Gastroesophageal sphincter (tissue), 4 donors: ENCODE data around the gene FBXO28. TPM values are rescaled to one million over a fixed set of nuclear protein-coding genes. Genes with fewer than 3 reads are reported as not detected.
"Not testable (repeated sequence)": the region's sequence is repeated elsewhere in the genome, so short reads cannot be mapped to it uniquely, and the experiment has no call there.

Source experiments
- ATAC-seq: fragments of 150-250 bp; one replicate; pipeline ENCODE4 v1.9.1; 2016; ENCODE audit warnings: mild to moderate bottlenecking, moderate library complexity
- H3K27ac ChIP-seq, 4 donors: fragments of 200-600 bp; sonication (generic) in 3 of 4; 1 replicate in 3 of 4; 2 replicates in 1 of 4; pipeline ENCODE4 v1.5.1; 2016 to 2019
- H3K27me3 ChIP-seq: fragments of 200-600 bp; sonication (generic); one replicate; pipeline ENCODE4 v1.5.1; 2019
- H3K36me3 ChIP-seq, 2 donors: fragments of 200-600 bp; sonication (generic); one replicate each; pipeline ENCODE4 v1.5.1; 2019; ENCODE audit warnings: control low read depth in 1 of 2
- H3K4me1 ChIP-seq, 3 donors: fragments of 200-600 bp; sonication (generic); 1 replicate in 2 of 3; 2 replicates in 1 of 3; pipeline ENCODE4 v1.5.1; 2016 to 2019; ENCODE audit warnings: control low read depth in 2 of 3
- H3K4me3 ChIP-seq, 2 donors: fragments of 200-600 bp; sonication (generic); one replicate each; pipeline ENCODE4 v1.5.1; 2019; ENCODE audit warnings: mild to moderate bottlenecking in 1 of 2, moderate library complexity in 1 of 2
- H3K9me3 ChIP-seq, 3 donors: fragments of 200-600 bp; sonication (generic); one replicate each; pipeline ENCODE4 v1.5.1; 2017 to 2019; ENCODE audit warnings: control low read depth in 2 of 3
- EP300 ChIP-seq: sonication (generic); formaldehyde crosslinking; IDR thresholded peaks from one replicate; pipeline ENCODE4 v1.6.1; 2017; ENCODE audit warnings: antibody characterized with exemption, mild to moderate bottlenecking
- POLR2A ChIP-seq, 2 donors: fragments of 450-650 bp; IDR thresholded peaks; one replicate each; pipeline ENCODE4 v1.6.1; 2017; ENCODE audit warnings: antibody characterized with exemption in 2 of 2, mild to moderate bottlenecking in 2 of 2, moderate library complexity in 1 of 2
- POLR2AphosphoS5 ChIP-seq: sonication (generic); formaldehyde crosslinking; IDR thresholded peaks from one replicate; pipeline ENCODE4 v1.6.1; 2017; ENCODE audit warnings: antibody characterized with exemption
- WGBS, 2 donors: methylation state at CpG; one replicate each; pipeline ENCODE4 v1.1.5; 2018; ENCODE audit warnings: low coverage in 1 of 2; 5-methylcytosine and 5-hydroxymethylcytosine counted together
- total RNA-seq, 4 donors: library from RNA; depleted of rRNA; stranded (reverse); fragments of >200 nt; gene quantifications; one replicate each; pipeline ENCODE4 v1.1.0, GENCODE V29; 2016
- TF ChIP-seq, protein P1 (sequence below), 4 experiments: fragments of 200-600 bp in 2 of 4; fragments of 450-650 bp in 2 of 4; sonication (generic) in 1 of 4; IDR thresholded peaks; one replicate each; pipeline ENCODE4 v1.5.1; 2017 to 2019; ENCODE audit warnings: antibody characterized with exemption in 4 of 4, mild to moderate bottlenecking in 2 of 4, moderate library complexity in 2 of 4

Gene FBXO28
- total RNA-seq, 4 donors from 2014 or later = 26.5 to 38.1 (median 34.7) TPM

- 56 to 59% methylated on average over 4 of the region's 4 CpGs for WGBS, 2 donors
- H3K27me3 ChIP-seq = peaks cover 41% of the 10 kb centered on the region
- H3K36me3 ChIP-seq = no peaks in the 10 kb centered on the region
- ATAC-seq = no peak
- H3K9me3 ChIP-seq = peaks cover 0 to 9% (median 0%) of the 10 kb centered on the region in 3 donors
- H3K4me1 ChIP-seq = no peaks in the 10 kb centered on the region
- TF ChIP-seq POLR2A (IDR thresholded peaks at IDR 0.05) (no peak), POLR2AphosphoS5 (no peak), EP300 (no peak)
- TF ChIP-seq, protein P1, sequence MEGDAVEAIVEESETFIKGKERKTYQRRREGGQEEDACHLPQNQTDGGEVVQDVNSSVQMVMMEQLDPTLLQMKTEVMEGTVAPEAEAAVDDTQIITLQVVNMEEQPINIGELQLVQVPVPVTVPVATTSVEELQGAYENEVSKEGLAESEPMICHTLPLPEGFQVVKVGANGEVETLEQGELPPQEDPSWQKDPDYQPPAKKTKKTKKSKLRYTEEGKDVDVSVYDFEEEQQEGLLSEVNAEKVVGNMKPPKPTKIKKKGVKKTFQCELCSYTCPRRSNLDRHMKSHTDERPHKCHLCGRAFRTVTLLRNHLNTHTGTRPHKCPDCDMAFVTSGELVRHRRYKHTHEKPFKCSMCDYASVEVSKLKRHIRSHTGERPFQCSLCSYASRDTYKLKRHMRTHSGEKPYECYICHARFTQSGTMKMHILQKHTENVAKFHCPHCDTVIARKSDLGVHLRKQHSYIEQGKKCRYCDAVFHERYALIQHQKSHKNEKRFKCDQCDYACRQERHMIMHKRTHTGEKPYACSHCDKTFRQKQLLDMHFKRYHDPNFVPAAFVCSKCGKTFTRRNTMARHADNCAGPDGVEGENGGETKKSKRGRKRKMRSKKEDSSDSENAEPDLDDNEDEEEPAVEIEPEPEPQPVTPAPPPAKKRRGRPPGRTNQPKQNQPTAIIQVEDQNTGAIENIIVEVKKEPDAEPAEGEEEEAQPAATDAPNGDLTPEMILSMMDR (IDR thresholded peaks at IDR 0.05) = no peak
- no peak overlapping the region for H3K27ac ChIP-seq
- no peak overlapping the region for H3K4me3 ChIP-seq
Measured at GRCh38 chr1:224068458-224069072, 45.3 kb upstream of the FBXO28 start.

DNA sequence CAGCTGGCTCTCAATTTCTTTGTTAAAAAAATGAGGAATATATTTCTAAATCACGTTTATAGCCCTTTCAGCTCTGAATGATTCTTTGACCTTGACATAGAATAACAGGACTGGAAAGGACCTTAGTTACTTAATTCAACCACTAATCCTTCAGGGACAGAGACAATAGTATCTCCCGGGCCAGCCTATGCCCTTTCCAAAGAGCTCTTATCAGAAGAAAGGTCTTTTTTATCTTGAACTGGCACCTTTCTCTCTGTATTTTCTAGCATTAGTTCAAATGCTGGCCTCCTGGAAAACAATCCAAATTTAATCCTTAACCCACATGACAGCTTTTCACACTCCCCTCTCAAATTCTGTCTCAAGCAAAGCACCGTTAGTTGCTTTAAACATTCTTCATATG lies 44.8 kb upstream of the FBXO28 start:
- Histone ChIP-seq H3K9me3 (peaks cover 0 to 9% (median 0%) of the 10 kb centered on the region in 3 donors), H3K27me3 (peaks cover 44% of the 10 kb centered on the region), H3K4me3 (no peak overlapping the region), H3K4me1 (no peaks in the 10 kb centered on the region), H3K36me3 (no peaks in the 10 kb centered on the region), H3K27ac (no peak overlapping the region)
- ATAC-seq = no peak
- TF ChIP-seq POLR2AphosphoS5 = no peak
- WGBS, 2 donors = 48 to 57% methylated on average over 3 of the region's 3 CpGs

- no peak overlapping the region for H3K27ac ChIP-seq
- no peaks in the 10 kb centered on the region for H3K36me3 ChIP-seq
- peaks cover 0 to 9% (median 0%) of the 10 kb centered on the region in 3 donors for H3K9me3 ChIP-seq
- no peak overlapping the region for H3K4me3 ChIP-seq
- no peak for ATAC-seq
- peaks cover 38% of the 10 kb centered on the region for H3K27me3 ChIP-seq
- no peak for TF ChIP-seq POLR2AphosphoS5
- TF ChIP-seq EP300 = no peak
- TF ChIP-seq, protein P1 (IDR thresholded peaks at IDR 0.05) = no peak
- no peak for TF ChIP-seq POLR2A (IDR thresholded peaks at IDR 0.05)
- 65 to 70% methylated on average over 2 of the region's 2 CpGs for WGBS, 2 donors
- no peaks in the 10 kb centered on the region for H3K4me1 ChIP-seq
Measured at GRCh38 chr1:224070521-224070920, 43.4 kb upstream of the FBXO28 start.

- no peak for ATAC-seq
- Histone ChIP-seq H3K27me3 (peaks cover 20% of the 10 kb centered on the region), H3K4me3 (no peak overlapping the region), H3K9me3 (peaks cover 0 to 9% (median 0%) of the 10 kb centered on the region in 3 donors), H3K27ac (no peak overlapping the region), H3K4me1 (no peaks in the 10 kb centered on the region), H3K36me3 (no peaks in the 10 kb centered on the region)
- TF ChIP-seq EP300 (no peak), POLR2AphosphoS5 (no peak), POLR2A (IDR thresholded peaks at IDR 0.05) (no peak)
- TF ChIP-seq, protein P1 (IDR thresholded peaks at IDR 0.05) = no peak
- WGBS, 2 donors = 76 to 88% methylated on average over 3 of the region's 3 CpGs
Measured at GRCh38 chr1:224076407-224076806, 37.5 kb upstream of the FBXO28 start.

DNA sequence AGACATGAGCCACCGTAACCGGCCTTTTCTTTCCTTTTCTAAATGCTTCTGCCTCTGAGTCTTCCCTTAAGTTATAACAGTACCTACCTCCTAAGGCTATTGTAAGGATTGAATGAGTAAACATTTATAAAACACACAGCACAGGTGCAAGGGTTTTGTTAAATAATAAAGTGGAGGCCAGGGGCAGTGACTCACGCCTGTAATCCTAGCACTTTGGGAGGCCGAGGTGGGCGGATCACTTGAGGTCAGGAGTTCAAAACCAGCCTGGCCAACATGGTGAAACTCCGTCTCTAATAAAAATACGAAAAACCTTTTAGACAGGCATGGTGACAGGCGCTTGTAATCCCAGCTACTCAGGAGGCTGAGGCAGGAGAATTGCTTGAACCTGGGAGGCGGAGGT lies 34.3 kb upstream of the FBXO28 start:
- not testable (repeated sequence) for H3K27ac ChIP-seq, ATAC-seq, H3K4me3 ChIP-seq, H3K4me1 ChIP-seq, H3K9me3 ChIP-seq, H3K36me3 ChIP-seq
- WGBS, 2 donors = 45 to 73% methylated on average over 6 of the region's 9 CpGs
- H3K27me3 ChIP-seq = peaks cover 11% of the 10 kb centered on the region

DNA sequence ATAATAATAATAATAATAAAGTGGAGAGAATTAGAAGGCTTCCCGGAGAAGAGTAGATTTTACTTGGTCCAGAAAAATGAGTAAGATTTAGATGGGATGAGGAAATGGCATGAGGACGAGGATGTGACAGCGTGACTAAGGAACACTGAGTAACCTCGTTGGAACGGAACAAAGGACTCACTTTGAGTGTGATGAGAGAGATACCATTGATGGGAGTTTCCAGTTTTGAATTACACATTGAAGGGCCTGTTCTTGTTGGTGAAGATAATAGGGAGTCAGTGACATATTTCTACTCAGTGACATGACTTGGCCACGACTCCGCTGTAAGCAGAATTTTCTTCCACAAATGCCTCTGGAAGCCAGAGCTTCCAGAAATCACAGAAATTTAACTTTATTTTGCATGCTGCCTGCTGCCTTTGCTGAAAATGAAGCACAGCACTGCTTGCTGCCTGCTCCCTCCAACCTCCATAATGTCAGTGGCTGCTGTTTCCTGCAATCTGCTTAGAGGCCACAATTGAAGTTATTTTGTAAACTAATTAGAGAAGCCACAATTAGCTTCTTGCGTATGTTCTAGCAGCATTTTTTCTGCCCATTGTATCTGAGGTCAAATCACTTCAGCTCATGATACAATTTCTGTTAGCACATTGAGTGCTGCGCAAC lies 33.7 kb upstream of the FBXO28 start:
- no peaks in the 10 kb centered on the region for H3K9me3 ChIP-seq
- H3K4me1 ChIP-seq = no peaks in the 10 kb centered on the region
- no peak for TF ChIP-seq EP300
- 62 to 78% methylated on average over 8 to 9 of the region's 9 CpGs for WGBS, 2 donors
- H3K27ac ChIP-seq = peak overlapping the region in 1 of 4 donors; percentile 15
- ATAC-seq = no peak
- H3K36me3 ChIP-seq = no peaks in the 10 kb centered on the region
- peaks cover 11% of the 10 kb centered on the region for H3K27me3 ChIP-seq
- H3K4me3 ChIP-seq = no peak overlapping the region
